K562 (cell line): ENCODE measurements around the gene RPL19. TPM values are rescaled to one million over a fixed set of nuclear protein-coding genes. Genes with fewer than 3 reads are reported as not detected.

Source experiments
- DIDO1 ChIP-seq: fragments of 450-650 bp; IDR thresholded peaks from 2 replicates; pipeline ENCODE4 v1.6.1; 2016; ENCODE audit warnings: low read depth, missing biosample characterization, missing genetic modification characterization
- EHMT2 ChIP-seq: fragments of 450-650 bp; IDR thresholded peaks from 2 replicates; pipeline ENCODE4 v1.6.1; 2018; ENCODE audit warnings: antibody characterized with exemption
- ERF ChIP-seq: fragments of 450-650 bp; formaldehyde crosslinking; IDR thresholded peaks from 2 replicates; pipeline ENCODE4 v1.4.0; 2020; ENCODE audit warnings: mild to moderate bottlenecking, mixed read lengths
- ESRRA ChIP-seq: fragments of 450-650 bp; IDR thresholded peaks from 2 replicates; pipeline ENCODE4 v1.6.1; 2014; ENCODE audit warnings: low read depth, mild to moderate bottlenecking, moderate library complexity, borderline replicate concordance
- ETS2 ChIP-seq: IDR thresholded peaks from 2 replicates; pipeline ENCODE4 v1.6.1; 2016; ENCODE audit warnings: borderline replicate concordance, missing genetic modification characterization, mild to moderate bottlenecking, moderate library complexity, missing compliant biosample characterization; ENCODE audit not compliant: poor library complexity, severe bottlenecking
- ETV5 ChIP-seq: sonication (generic); formaldehyde crosslinking; IDR thresholded peaks from 2 replicates; pipeline ENCODE4 v1.4.0; 2020; ENCODE audit warnings: low read depth, mild to moderate bottlenecking, missing genetic modification reagents
- EZH2 ChIP-seq: IDR thresholded peaks from 2 replicates; pipeline ENCODE4 v1.6.1; 2012; ENCODE audit warnings: low read depth, mild to moderate bottlenecking, inconsistent platforms, low read length, borderline replicate concordance
- FOXJ3 ChIP-seq: sonication (generic); formaldehyde crosslinking; IDR thresholded peaks from 2 replicates; pipeline ENCODE4 v1.4.0; 2020; ENCODE audit warnings: mild to moderate bottlenecking, missing genetic modification reagents
- FOXK2 ChIP-seq, 2 experiments: fragments of 450-650 bp; IDR thresholded peaks in 1 of 2; conservative IDR thresholded peaks in 1 of 2; 2 replicates each; pipeline ENCODE4 v1.6.1; 2016; ENCODE audit warnings: low read depth in 2 of 2, mild to moderate bottlenecking in 1 of 2
- HCFC1 ChIP-seq: IDR thresholded peaks from 2 replicates; pipeline ENCODE4 v1.6.1; 2012; ENCODE audit warnings: low read depth, low read length, improper control_type of control experiment
- ILF3 ChIP-seq: fragments of 450-650 bp; IDR thresholded peaks from 2 replicates; pipeline ENCODE4 v1.6.1; 2018; ENCODE audit warnings: antibody characterized with exemption, mild to moderate bottlenecking, moderate library complexity, borderline replicate concordance
- LEF1 ChIP-seq: fragments of 450-650 bp; IDR thresholded peaks from 2 replicates; pipeline ENCODE4 v1.6.1; 2016; ENCODE audit warnings: mild to moderate bottlenecking
- MCM2 ChIP-seq: fragments of 450-650 bp; IDR thresholded peaks from 2 replicates; pipeline ENCODE4 v1.6.1; 2017; ENCODE audit warnings: low read depth, mild to moderate bottlenecking
- NCOA1 ChIP-seq: fragments of 450-650 bp; IDR thresholded peaks from 2 replicates; pipeline ENCODE4 v1.6.1; 2016; ENCODE audit warnings: low read depth
- NEUROD1 ChIP-seq: fragments of 150-350 bp; IDR thresholded peaks from 2 replicates; pipeline ENCODE4 v1.6.1; 2014; ENCODE audit warnings: borderline replicate concordance, low read length, low read depth; ENCODE audit not compliant: partially characterized antibody
- SIN3A ChIP-seq, 2 experiments: fragments of 150-350 bp in 1 of 2; IDR thresholded peaks; 2 replicates each; pipeline ENCODE4 v1.6.1; 2011 to 2016; ENCODE audit warnings: borderline replicate concordance in 2 of 2, low read depth in 2 of 2, low read length in 2 of 2, mild to moderate bottlenecking in 2 of 2, moderate library complexity in 2 of 2; ENCODE audit not compliant: control insufficient read depth in 1 of 2
- SIRT6 ChIP-seq: IDR thresholded peaks from one replicate; pipeline ENCODE4 v1.6.1; 2012; ENCODE audit warnings: low read depth, mild to moderate bottlenecking, control low read depth, inconsistent platforms, low read length, moderate library complexity
- SP2 ChIP-seq: IDR thresholded peaks from 2 replicates; pipeline ENCODE4 v1.6.1; 2011; ENCODE audit warnings: mild to moderate bottlenecking, low read depth, low read length, moderate library complexity; ENCODE audit not compliant: poor library complexity, severe bottlenecking; ENCODE audit errors: extremely low read depth
- SUPT5H ChIP-seq: fragments of 450-650 bp; IDR thresholded peaks from 2 replicates; pipeline ENCODE4 v1.6.1; 2016
- TAF1 ChIP-seq: IDR thresholded peaks from 2 replicates; pipeline ENCODE4 v1.6.1; 2011; ENCODE audit warnings: mild to moderate bottlenecking, low read length, moderate library complexity; ENCODE audit not compliant: insufficient read depth, control insufficient read depth, severe bottlenecking; ENCODE audit errors: extremely low read depth
- TAL1 ChIP-seq: fragments of 450-650 bp; IDR thresholded peaks from 2 replicates; pipeline ENCODE4 v1.6.1; 2016; ENCODE audit warnings: mild to moderate bottlenecking
- XRCC3 ChIP-seq: fragments of 450-650 bp; IDR thresholded peaks from 2 replicates; pipeline ENCODE4 v1.6.1; 2017; ENCODE audit warnings: mild to moderate bottlenecking, moderate library complexity
- ZFP1 ChIP-seq: fragments of 450-650 bp; formaldehyde crosslinking; IDR thresholded peaks from 2 replicates; pipeline ENCODE4 v1.4.0; 2020; ENCODE audit warnings: mild to moderate bottlenecking, mixed read lengths
- ZNF134 ChIP-seq: fragments of 250-450 bp; sonication (Bioruptor Pico); conservative IDR thresholded peaks from 2 replicates; pipeline ENCODE4 v1.4.0; 2020
- ZNF766 ChIP-seq: fragments of 200-800 bp; sonication (Bioruptor generic); conservative IDR thresholded peaks from 2 replicates; pipeline ENCODE4 v1.6.1; 2016; ENCODE audit warnings: missing genetic modification characterization, missing compliant biosample characterization
- polyA plus RNA-seq, 8 experiments: library from polyadenylated mRNA; depleted of rRNA in 4 of 8; stranded (reverse) in 5 of 8; unstranded in 3 of 8; fragments of >200 nt; fragmentation: Nextera tagmentation in 2 of 8; fragmentation: Illumina TruSeq in 1 of 8; extraction: Ambion mirVana in 2 of 8; extraction: Trizol in 1 of 8; gene quantifications; 2 replicates each; pipeline versions ENCODE4 v1.2.1 to v1.2.3, GENCODE V29; 2011 to 2014; ENCODE audit warnings: inconsistent platforms in 1 of 8, missing spikeins in 1 of 8
- total RNA-seq, 7 experiments: library from RNA; depleted of rRNA in 6 of 7; stranded (reverse); fragments of >200 nt in 6 of 7; fragmentation: Illumina TruSeq in 2 of 7; extraction: Trizol in 2 of 7; gene quantifications; 2 replicates each; pipeline versions ENCODE4 v1.2.1 to v1.2.3, GENCODE V29; 2011 to 2021; ENCODE audit warnings: low replicate concordance in 1 of 7
- TF ChIP-seq, protein P1 (sequence below): fragments of 450-650 bp; conservative IDR thresholded peaks from 2 replicates; pipeline ENCODE4 v1.6.1; 2016; ENCODE audit warnings: missing genetic modification characterization, low read depth, mild to moderate bottlenecking, control low read depth, missing compliant biosample characterization
- TF ChIP-seq, protein P2 (sequence below): fragments of 450-650 bp; IDR thresholded peaks from 2 replicates; pipeline ENCODE4 v1.7.0; 2016; ENCODE audit warnings: borderline replicate concordance

The RPL19 gene
- total and polyA plus RNA-seq, 9 of the 15 experiments (the other 6 are each of a cell fraction or from before 2014, with no cell fraction given): 2,263 to 4,614 (median 3,727) TPM

DNA sequence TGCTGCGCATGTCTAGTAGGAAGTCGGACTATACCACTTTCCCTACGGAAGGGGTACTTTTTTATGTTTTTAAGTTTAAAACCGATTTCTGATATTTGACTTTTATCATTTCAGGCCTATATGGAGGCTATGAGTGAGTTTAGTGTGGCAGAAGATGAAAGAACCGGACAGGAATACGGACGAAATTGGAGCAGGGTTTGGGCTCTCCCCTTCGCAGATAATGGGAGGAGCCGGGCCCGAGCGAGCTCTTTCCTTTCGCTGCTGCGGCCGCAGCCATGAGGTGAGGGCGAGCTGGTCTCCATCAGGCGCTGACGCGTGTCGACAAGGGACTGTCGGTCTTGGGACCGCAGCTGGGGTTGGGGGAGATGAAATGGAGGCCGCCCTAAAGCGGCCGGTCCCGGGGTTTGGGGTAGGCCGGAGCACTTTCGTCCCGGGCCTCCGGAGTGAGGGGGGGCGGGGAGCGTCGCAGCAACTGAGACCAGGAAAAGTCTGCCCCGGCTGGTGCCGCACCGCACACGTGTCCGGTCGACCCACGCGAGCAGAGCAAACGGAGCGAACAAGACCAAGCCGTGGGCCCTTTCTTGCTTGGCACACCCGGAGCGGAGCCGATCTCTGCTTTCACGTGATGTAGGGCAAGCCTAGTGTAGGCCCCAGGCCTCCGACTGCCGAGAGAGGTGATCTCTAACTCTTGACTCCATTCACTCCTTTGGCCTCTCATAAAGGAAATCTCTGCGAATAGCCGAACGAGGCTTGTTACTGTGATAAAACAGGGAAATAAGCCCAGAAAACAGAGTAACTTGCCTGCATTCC, at the start of gene RPL19 (continued):
- TF ChIP-seq TAF1: peak; percentile 94
- TF ChIP-seq NCOA1: no peak
- TF ChIP-seq, protein P1, sequence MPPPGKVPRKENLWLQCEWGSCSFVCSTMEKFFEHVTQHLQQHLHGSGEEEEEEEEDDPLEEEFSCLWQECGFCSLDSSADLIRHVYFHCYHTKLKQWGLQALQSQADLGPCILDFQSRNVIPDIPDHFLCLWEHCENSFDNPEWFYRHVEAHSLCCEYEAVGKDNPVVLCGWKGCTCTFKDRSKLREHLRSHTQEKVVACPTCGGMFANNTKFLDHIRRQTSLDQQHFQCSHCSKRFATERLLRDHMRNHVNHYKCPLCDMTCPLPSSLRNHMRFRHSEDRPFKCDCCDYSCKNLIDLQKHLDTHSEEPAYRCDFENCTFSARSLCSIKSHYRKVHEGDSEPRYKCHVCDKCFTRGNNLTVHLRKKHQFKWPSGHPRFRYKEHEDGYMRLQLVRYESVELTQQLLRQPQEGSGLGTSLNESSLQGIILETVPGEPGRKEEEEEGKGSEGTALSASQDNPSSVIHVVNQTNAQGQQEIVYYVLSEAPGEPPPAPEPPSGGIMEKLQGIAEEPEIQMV (tag): no peak
- no peak for TF ChIP-seq FOXJ3 (CRISPR knock-in tag)
- TF ChIP-seq ETV5 (CRISPR knock-in tag): no peak; the same call in 1 of the 2 replicates
- no peak for TF ChIP-seq ILF3
- TF ChIP-seq EZH2: no peak
- no peak for TF ChIP-seq ETS2 (tag)
- TF ChIP-seq SIN3A (IDR thresholded peaks at IDR 0.05; ENCODE audit: borderline replicate concordance in 2 of 2, control insufficient read depth in 1 of 2, low read depth in 2 of 2, low read length in 2 of 2): peak; percentile 38 to 78; a peak in 1 of 4 replicates
- TF ChIP-seq HCFC1: no peak; the same call in 1 of the 2 replicates
- TF ChIP-seq ESRRA: no peak
- TF ChIP-seq TAL1: no peak
- peak; percentile 45; the same call in 1 of the 2 replicates for TF ChIP-seq LEF1
- no peak for TF ChIP-seq SIRT6
- TF ChIP-seq SP2: no peak
- TF ChIP-seq SUPT5H: peak; percentile 98
- no peak for TF ChIP-seq DIDO1 (tag)
- no peak for TF ChIP-seq NEUROD1
- no peak; the same call in 1 of the 2 replicates for TF ChIP-seq ZNF766 (CRISPR knock-in tag)
- TF ChIP-seq MCM2: no peak
- no peak for TF ChIP-seq ZFP1
- TF ChIP-seq ZNF134 (CRISPR knock-in tag): no peak
- no peak for TF ChIP-seq XRCC3
- no peak for TF ChIP-seq ERF (CRISPR knock-in tag)
- TF ChIP-seq EHMT2: no peak
- TF ChIP-seq FOXK2 (conservative IDR thresholded peaks at IDR 0.05 in 1 of 2, IDR thresholded peaks at IDR 0.05 in 1 of 2; ENCODE audit: low read depth in 2 of 2): peak; percentile 10 to 100; a peak in 2 of 4 replicates
- TF ChIP-seq, protein P2, sequence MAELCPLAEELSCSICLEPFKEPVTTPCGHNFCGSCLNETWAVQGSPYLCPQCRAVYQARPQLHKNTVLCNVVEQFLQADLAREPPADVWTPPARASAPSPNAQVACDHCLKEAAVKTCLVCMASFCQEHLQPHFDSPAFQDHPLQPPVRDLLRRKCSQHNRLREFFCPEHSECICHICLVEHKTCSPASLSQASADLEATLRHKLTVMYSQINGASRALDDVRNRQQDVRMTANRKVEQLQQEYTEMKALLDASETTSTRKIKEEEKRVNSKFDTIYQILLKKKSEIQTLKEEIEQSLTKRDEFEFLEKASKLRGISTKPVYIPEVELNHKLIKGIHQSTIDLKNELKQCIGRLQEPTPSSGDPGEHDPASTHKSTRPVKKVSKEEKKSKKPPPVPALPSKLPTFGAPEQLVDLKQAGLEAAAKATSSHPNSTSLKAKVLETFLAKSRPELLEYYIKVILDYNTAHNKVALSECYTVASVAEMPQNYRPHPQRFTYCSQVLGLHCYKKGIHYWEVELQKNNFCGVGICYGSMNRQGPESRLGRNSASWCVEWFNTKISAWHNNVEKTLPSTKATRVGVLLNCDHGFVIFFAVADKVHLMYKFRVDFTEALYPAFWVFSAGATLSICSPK: no peak
